Cardiac septum (tissue), 1 donor: ENCODE results near the gene WFDC9. TPM values are rescaled to one million over a fixed set of nuclear protein-coding genes. Genes with fewer than 3 reads are reported as not detected.
"Not testable (repeated sequence)": the region's sequence is repeated elsewhere in the genome, so short reads cannot be mapped to it uniquely, and the experiment has no call there.

ENCODE experiments used
- DNase-seq: peaks from one replicate; pipeline ENCODE4 v3.0.0-alpha.2; 2020; ENCODE audit warnings: low spot score
- intact Hi-C: fragments of 100-400 bp; cut with DNase I; formaldehyde crosslinking; loops from one replicate; pipeline ENCODE4 v1.14.0; 2022
- long read RNA-seq: library from polyadenylated mRNA; unstranded; transcript quantifications from one replicate; pipeline ENCODE4 v2.0.0, GENCODE V29; 2021
- total RNA-seq: library from RNA; stranded (reverse); fragmentation: NEBNext Ultra II Directional; extraction: Animal tissue kit (Norgen Biotek cat#: 25700); gene quantifications from one replicate; pipeline ENCODE4 v1.2.1, GENCODE V29; 2021
- donor health status: DM: no; HTN: no; CAD: no.

Gene WFDC9
- not detected for total RNA-seq
- long read RNA-seq: 0 reads

- intact Hi-C loops: no loop called here
- no peak for DNase-seq
These were observed at the start of gene WFDC9 for GRCh38 chr20:45631184-45631583. Gene WFDC9, minus strand, starts transcription at chr20:45631284. Its CDS starts 21,103 bp downstream, at chr20:45610181.

DNA sequence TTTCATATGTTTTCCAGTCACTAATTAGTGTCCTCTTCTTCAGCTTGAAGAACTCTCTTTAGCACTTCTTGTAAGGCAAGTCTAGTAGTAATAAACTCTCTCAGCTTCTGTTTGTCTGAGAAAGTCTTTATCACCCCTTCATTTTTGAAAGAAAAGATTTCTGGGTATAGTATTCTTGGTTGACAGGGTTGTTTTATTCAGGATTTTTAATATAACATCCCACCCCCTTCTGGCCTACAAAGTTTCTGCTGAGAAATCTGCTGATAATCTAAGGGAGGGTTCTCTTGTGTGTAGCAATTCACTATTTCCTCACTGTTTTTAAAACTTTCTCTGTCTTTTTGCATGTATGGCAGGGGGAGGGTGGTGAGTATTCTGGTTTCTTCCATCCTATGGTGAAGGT is 48.6 kb upstream of the WFDC9 start:
- intact Hi-C loops: no loop called here
- DNase-seq: no peak

DNA sequence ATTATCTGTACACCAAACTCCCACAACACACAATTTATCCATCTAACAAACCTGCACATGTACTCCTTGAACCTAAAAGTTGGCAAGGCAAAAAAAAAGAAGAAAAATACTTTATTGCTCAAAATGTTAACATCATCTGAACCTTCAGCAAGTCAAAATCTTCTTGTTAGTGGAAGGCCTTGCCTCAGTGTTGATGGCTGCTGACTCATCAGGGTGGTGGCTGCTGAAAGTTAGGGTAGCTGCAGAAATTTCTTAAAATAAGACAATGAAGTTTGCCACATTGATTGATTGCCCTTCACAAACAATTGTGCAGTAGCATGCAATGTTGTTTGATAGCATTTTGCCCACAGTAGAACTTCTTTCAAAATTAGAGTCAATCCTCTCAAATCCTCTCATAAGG is 41.7 kb upstream of the WFDC9 start:
- intact Hi-C loops: no loop called here
- no peak for DNase-seq

DNA sequence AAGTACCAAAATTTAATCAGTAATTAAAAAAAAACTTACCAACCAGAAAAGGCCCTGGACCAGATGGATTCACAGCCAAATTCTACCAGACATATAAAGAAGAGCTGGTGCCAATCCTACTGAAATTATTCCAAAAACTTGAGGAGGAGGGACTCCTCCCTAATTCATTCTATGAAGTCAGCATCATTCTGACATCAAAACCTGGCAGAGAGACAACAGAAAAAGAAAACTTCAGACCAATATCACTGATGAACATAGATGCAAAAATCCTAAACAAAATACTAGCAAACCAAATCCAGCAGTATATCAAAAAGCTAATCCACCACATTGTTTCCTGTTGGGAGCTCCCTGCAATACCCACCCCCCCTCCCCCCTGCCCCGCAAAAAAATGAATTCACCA is 39.1 kb upstream of the WFDC9 start, which contains the start of gene WFDC11:
Gene WFDC11 (minus strand): TSS at position 101 of the 400 bp plus-strand sequence. CDS start 19,639 bp downstream, outside the sequence.
- intact Hi-C loops: no loop called here
- no peak for DNase-seq

- intact Hi-C loops, DNase-seq: not testable (repeated sequence)
These were observed 26.0 kb upstream of the WFDC9 start for GRCh38 chr20:45657038-45657437.

- DNase-seq, intact Hi-C loops: not testable (repeated sequence)
These were observed 20.6 kb upstream of the WFDC9 start for GRCh38 chr20:45651726-45652125.

GRCh38 chr20:45649312-45649863 is 18.3 kb upstream of the WFDC9 start:
- no peak for DNase-seq
- intact Hi-C loops: no loop called here

DNA sequence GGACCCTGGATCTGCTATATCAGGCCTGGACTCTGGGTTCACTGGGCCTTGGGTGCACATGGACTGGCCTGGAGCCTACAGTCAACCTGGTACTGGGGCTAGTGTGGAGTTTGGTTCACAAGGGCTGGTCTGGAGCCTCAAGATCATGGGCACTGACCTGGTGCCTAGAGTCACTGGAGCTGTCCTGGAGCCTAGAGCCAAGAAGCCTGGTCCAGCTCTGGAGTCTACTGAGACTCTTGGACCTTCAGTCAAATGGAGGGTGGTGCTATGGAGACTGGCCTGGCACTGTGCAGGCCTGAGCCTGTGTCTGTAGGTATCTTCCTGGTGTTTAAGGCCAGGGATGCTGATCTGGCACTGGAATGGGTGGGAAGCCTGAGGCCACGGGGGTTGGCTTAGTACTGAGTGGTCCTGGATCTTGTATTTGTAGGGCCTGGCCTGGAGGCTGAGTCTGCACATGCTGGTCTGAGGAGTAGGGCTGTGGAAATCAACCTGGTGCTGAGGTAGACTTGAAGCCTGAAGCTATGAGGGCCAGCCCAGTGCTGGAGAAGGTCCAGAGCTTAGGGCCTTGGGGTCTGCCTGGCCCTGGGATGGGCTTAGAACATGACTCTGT is 16.5 kb upstream of the WFDC9 start:
- DNase-seq: no peak

DNA sequence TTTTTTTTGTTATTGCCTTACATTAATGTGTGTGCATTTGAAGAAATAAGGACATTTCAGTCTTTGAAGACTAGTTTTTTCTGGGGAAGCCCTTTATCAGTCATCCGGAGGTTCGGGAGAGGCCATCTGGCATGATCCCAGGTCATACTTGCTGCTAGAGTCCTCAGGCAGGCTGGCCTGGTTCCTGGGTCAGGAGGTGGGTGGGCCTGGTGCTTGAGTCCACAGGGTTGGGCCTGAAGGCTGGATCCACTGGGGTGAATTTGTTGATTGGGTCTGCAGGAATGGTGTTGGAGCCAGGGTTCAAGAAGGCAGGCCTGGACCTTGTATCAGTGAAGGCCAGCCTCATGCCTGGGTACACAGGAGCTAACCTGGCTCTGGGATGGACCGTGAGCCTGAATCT is 15.8 kb upstream of the WFDC9 start:
- no peak for DNase-seq
- intact Hi-C loops: no loop called here

More for the DNA sequence above, 16.5 kb upstream of the WFDC9 start:
- intact Hi-C loops: no loop called here

DNA sequence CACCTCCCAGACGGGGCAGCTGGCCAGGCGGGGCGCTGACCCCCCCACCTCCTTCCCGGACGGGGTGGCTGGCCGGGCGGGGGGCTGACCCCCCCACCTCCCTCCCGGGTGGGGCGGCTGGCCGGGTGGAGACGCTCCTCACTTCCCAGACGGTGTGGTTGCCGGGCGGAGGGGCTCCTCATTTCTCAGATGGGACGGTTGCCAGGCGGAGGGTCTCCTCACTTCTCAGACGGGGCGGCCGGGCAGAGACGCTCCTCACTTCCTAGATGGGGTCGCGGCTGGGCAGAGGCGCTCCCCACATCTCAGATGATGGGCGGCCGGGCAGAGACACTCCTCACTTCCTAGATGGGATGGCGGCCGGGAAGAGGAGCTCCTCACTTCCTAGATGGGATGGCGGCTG is 14.8 kb upstream of the WFDC9 start:
- DNase-seq: not testable (repeated sequence)

GRCh38 chr20:45641076-45641475 is 10.0 kb upstream of the WFDC9 start:
- DNase-seq, intact Hi-C loops: not testable (repeated sequence)

More for the DNA sequence above, 14.8 kb upstream of the WFDC9 start:
- intact Hi-C loops: not testable (repeated sequence)

GRCh38 chr20:45639687-45640086 is 8.6 kb upstream of the WFDC9 start:
- intact Hi-C loops: no loop called here
- no peak for DNase-seq

DNA sequence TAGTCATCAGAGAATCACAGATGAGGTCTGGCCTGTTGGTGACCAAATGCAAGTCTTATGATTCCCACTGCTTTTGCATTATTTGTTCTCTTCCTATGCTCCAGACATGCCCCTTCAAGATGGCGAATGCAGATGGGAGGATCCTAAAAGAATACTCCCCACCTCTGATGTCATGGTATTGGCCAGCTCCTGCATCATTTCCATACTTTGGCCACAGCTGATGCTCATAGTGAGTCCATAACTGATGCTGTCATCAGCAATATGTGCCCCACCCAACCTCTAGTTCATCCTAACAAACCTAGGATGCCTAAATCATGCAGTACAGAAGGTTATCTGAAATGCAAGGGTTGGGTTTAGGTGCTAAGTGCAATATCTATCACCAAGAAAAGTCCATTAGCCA is 5.4 kb upstream of the WFDC9 start:
- intact Hi-C loops: no loop called here
- no peak for DNase-seq

DNA sequence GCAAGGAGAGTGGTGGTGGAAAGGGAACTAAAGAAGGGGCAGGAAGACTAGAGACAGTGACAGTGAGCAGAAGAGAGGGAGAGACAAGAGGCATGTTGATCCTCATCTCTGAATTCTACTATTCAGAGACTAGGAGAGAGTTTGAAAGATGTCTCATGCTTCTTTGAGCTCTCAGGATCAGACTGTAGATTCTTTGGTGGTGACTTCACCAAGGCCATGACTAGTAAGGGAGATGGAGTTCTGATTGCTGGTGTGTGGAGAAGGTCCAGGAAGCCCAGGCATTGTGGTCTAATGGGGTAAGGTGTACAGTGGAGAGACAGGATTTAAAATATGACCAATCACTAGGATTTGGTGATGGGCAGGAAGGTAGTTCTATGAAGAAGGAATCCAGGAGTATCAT is 713 bp downstream of the WFDC9 start:
- intact Hi-C loops: no loop called here
- DNase-seq: no peak

DNA sequence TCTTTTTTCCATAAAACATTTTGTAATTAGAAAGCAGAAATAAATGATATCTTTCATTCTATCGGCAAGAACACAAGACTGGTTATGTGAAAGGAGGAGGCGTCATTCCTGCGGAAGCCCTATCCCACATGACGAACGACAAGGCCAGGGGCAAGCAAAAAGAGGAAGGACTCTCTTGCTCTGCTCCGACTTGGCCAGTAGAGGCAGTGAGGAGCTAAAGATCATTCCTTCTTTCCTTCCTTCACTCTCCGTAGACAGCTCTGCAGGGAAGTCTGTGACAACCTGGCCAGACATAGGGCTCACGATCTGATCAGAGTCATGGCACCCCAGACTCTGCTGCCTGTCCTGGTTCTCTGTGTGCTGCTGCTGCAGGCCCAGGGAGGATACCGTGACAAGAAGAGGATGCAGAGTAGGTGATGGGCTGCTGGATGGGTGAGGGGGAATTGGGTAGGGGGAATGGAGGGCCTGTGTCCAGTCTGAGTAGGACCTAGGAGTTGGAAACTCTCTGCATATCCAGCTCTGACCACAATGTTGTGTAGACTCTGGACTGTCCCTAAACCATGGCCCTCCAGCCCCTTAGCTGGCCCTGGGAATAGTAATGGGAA is 1.5 kb downstream of the WFDC9 start, which contains the start of gene WFDC10A:
Gene WFDC10A (plus strand): TSS at position 244 of the 605 bp plus-strand sequence. CDS start 75 bp downstream, at position 319.
- intact Hi-C loops: no loop called here
- DNase-seq: no peak

DNA sequence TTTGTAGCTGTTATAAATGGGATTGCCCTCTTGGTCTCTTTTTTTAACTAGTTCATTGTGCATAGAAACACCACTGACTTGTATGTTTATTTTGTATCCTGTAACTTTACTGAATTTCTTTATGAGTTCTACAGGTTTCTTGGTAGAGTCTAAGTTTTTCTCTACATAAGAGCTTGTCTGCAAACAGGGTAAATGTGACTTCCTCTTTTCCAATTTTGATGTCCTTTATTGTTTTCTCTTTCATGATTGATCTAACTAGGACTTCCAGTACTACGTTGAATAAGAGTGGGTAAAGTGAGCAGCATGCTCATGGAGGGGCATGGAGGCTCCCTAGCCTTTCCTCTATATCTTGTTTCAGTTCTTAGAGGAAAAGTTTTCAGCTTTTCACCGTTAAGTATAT is 4.5 kb downstream of the WFDC9 start:
- intact Hi-C loops: no loop called here
- no peak for DNase-seq

DNA sequence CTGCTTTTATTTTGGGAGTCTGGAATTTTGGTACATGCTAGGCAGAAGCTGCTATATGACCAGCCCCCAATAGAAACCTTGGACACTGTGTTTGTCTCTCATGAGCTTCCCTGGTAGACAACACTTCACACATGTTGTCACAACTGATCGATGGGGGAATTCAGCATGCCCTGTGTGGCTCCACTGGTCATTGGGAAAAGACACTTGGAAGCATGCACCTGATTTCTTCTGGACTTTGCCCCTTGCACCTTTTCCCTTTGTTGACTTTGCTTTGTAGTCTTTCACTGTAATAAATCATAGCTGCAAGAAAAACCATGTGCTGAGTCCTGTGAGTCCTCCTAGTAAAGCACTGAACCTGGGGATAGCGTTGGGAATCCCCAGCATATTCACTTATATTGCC is 9.5 kb downstream of the WFDC9 start:
- DNase-seq: no peak
- intact Hi-C loops: no loop called here

GRCh38 chr20:45617591-45617990 is 13.5 kb downstream of the WFDC9 start:
- no peak for DNase-seq
- intact Hi-C loops: no loop called here

- intact Hi-C loops: no loop called here
- no peak for DNase-seq
These were observed 18.8 kb downstream of the WFDC9 start for GRCh38 chr20:45612314-45612713.

- DNase-seq: no peak
- intact Hi-C loops: no loop called here
These were observed 20.0 kb downstream of the WFDC9 start for GRCh38 chr20:45611054-45611453.

DNA sequence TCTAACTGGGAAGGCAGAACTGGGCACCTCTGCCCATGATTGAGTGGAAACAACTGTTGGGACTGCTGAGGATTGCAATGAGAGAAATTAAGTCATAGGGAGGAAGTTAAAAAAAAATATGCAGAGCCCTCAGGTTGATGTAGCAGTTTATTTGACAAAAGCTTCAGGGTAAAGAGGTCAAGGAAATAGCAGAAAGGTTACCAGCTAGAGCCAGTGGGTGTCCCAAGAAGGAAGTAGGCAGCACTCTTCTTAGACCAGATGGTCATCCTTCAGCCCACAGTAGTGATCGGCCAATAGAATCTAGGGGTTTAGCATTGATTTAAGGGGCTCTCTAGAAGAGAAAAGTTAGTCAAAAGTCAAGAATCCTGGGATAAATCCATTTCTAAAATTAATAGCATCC is 23.3 kb downstream of the WFDC9 start:
- no peak for DNase-seq
- intact Hi-C loops: no loop called here
